Upper lobe of left lung (tissue), 6 donors: Measurements from ENCODE around the gene KRTAP10-9. TPM values are rescaled to one million over a fixed set of nuclear protein-coding genes. Genes with fewer than 3 reads are reported as not detected.
A peak's percentile ranks its signal among the peaks of the same experiment; 100 is the strongest.
"Not testable (repeated sequence)": the region's sequence is repeated elsewhere in the genome, so short reads cannot be mapped to it uniquely, and the experiment has no call there.

ENCODE experiments used
- ATAC-seq, 2 donors: fragments of 200-7000 bp; cut with Tn5 transposase; one replicate each; pipeline ENCODE4 v1.9.1; 2022; ENCODE audit warnings: mild to moderate bottlenecking in 2 of 2, moderate library complexity in 2 of 2; ENCODE audit not compliant: low FRiP score in 2 of 2
- DNase-seq, 2 donors: peaks; one replicate each; pipeline ENCODE4 v3.0.0-alpha.2; 2019 to 2020
- H3K27ac ChIP-seq, 4 donors: fragments of 200-600 bp; sonication (generic); one replicate each; pipeline ENCODE4 v1.5.1; 2016 to 2019
- H3K27me3 ChIP-seq, 4 donors: fragments of 200-600 bp; sonication (generic); one replicate each; pipeline ENCODE4 v1.5.1; 2017 to 2019
- H3K36me3 ChIP-seq, 4 donors: fragments of 200-600 bp; sonication (generic); one replicate each; pipeline ENCODE4 v1.5.1; 2016 to 2019
- H3K4me1 ChIP-seq, 4 donors: fragments of 200-600 bp; sonication (generic); one replicate each; pipeline ENCODE4 v1.5.1; 2018 to 2019
- H3K4me3 ChIP-seq, 4 donors: fragments of 200-600 bp; sonication (generic); one replicate each; pipeline ENCODE4 v1.5.1; 2017 to 2019; ENCODE audit warnings: mild to moderate bottlenecking in 2 of 4, moderate library complexity in 1 of 4
- H3K9me3 ChIP-seq, 4 donors: fragments of 200-600 bp; sonication (generic); one replicate each; pipeline ENCODE4 v1.5.1; 2018 to 2019
- CTCF ChIP-seq, 6 experiments: fragments of 450-650 bp in 4 of 6; fragments of 200-600 bp in 2 of 6; sonication (generic) in 2 of 6; IDR thresholded peaks; one replicate each; pipeline ENCODE4 v1.5.1; 2016 to 2019; ENCODE audit warnings: antibody characterized with exemption in 6 of 6
- EP300 ChIP-seq, 4 donors: sonication (generic); formaldehyde crosslinking; IDR thresholded peaks; one replicate each; pipeline ENCODE4 v1.5.1; 2017; ENCODE audit warnings: antibody characterized with exemption in 4 of 4, control low read depth in 2 of 4
- POLR2A ChIP-seq, 4 donors: fragments of 450-650 bp; IDR thresholded peaks; one replicate each; pipeline ENCODE4 v1.5.1; 2016 to 2017; ENCODE audit warnings: antibody characterized with exemption in 4 of 4, mild to moderate bottlenecking in 2 of 4
- POLR2AphosphoS5 ChIP-seq, 2 donors: sonication (generic); formaldehyde crosslinking; IDR thresholded peaks; one replicate each; pipeline ENCODE4 v1.5.1; 2017; ENCODE audit warnings: antibody characterized with exemption in 2 of 2
- WGBS, 2 donors: methylation state at CpG; one replicate each; pipeline ENCODE4 v1.1.5; 2017 to 2018; 5-methylcytosine and 5-hydroxymethylcytosine counted together
- total RNA-seq, 6 donors: library from RNA; depleted of rRNA in 4 of 6; stranded (reverse); fragments of >200 nt in 4 of 6; gene quantifications; one replicate each; pipeline versions ENCODE4 v1.1.0 to v1.2.1, GENCODE V29; 2016 to 2021
- donor health status: DM: no; HTN: no; CAD: no; lungs with moderate emphysema.
- donor health status: DM: no; HTN: yes; CAD: no; lungs with severe emphysema.

The KRTAP10-9 gene
- total RNA-seq, 6 donors from 2014 or later = not detected

- TF ChIP-seq CTCF (IDR thresholded peaks at IDR 0.05) (no peak), EP300 (IDR thresholded peaks at IDR 0.05) (no peak), POLR2A (IDR thresholded peaks at IDR 0.05) (no peak), POLR2AphosphoS5 (IDR thresholded peaks at IDR 0.05) (no peak)
- Histone ChIP-seq H3K4me1 (no peaks in the 10 kb centered on the region), H3K9me3 (no peaks in the 10 kb centered on the region), H3K4me3 (no peak overlapping the region), H3K27me3 (no peaks in the 10 kb centered on the region), H3K27ac (no peak overlapping the region), H3K36me3 (no peaks in the 10 kb centered on the region)
- 76 to 88% methylated on average over 5 to 8 of the region's 9 CpGs for WGBS, 2 donors
- peak in 1 of 2 donors; percentile 13 for ATAC-seq
- DNase-seq = no peak
Measured at GRCh38 chr21:44596068-44596725, 30.7 kb upstream of the KRTAP10-9 start.

- no peak for ATAC-seq
Measured at GRCh38 chr21:44598061-44598460, 28.8 kb upstream of the KRTAP10-9 start.

GRCh38 chr21:44599264-44600029 lies 27.4 kb upstream of the KRTAP10-9 start:
- DNase-seq = no peak
- TF ChIP-seq POLR2AphosphoS5 (IDR thresholded peaks at IDR 0.05) (no peak), EP300 (IDR thresholded peaks at IDR 0.05) (no peak), POLR2A (IDR thresholded peaks at IDR 0.05) (no peak), CTCF (IDR thresholded peaks at IDR 0.05) (no peak)
- 91 to 98% methylated on average over 6 to 8 of the region's 8 CpGs for WGBS, 2 donors
- ATAC-seq = no peak
- Histone ChIP-seq H3K27me3 (no peaks in the 10 kb centered on the region), H3K36me3 (no peaks in the 10 kb centered on the region), H3K9me3 (no peaks in the 10 kb centered on the region), H3K4me3 (no peak overlapping the region), H3K27ac (no peak overlapping the region), H3K4me1 (no peaks in the 10 kb centered on the region)

More at GRCh38 chr21:44598061-44598460, 28.8 kb upstream of the KRTAP10-9 start:
- Histone ChIP-seq H3K9me3 (no peaks in the 10 kb centered on the region), H3K4me1 (no peaks in the 10 kb centered on the region), H3K27ac (no peak overlapping the region), H3K36me3 (no peaks in the 10 kb centered on the region), H3K27me3 (no peaks in the 10 kb centered on the region), H3K4me3 (no peak overlapping the region)
- no peak for DNase-seq
- TF ChIP-seq POLR2A (IDR thresholded peaks at IDR 0.05) (no peak), POLR2AphosphoS5 (IDR thresholded peaks at IDR 0.05) (no peak), CTCF (IDR thresholded peaks at IDR 0.05) (no peak), EP300 (IDR thresholded peaks at IDR 0.05) (no peak)
- WGBS, 2 donors = 79 to 81% methylated on average over 11 of the region's 11 CpGs

GRCh38 chr21:44600118-44600978 lies 26.5 kb upstream of the KRTAP10-9 start, which contains the start of gene KRTAP10-7:
Gene KRTAP10-7 (plus strand): TSS chr21:44600597. CDS start chr21:44600622, 25 bp downstream.
- not testable (repeated sequence) for H3K36me3 ChIP-seq, H3K27ac ChIP-seq, ATAC-seq, H3K27me3 ChIP-seq, H3K4me3 ChIP-seq, H3K4me1 ChIP-seq, H3K9me3 ChIP-seq
- 73 to 75% methylated on average over 14 to 23 of the region's 23 CpGs for WGBS, 2 donors
- peak in 1 of 2 donors; percentile 72 for DNase-seq

- H3K4me3 ChIP-seq, H3K4me1 ChIP-seq, H3K27me3 ChIP-seq, H3K9me3 ChIP-seq, H3K36me3 ChIP-seq, ATAC-seq, H3K27ac ChIP-seq: not testable (repeated sequence)
- DNase-seq = peak in 1 of 2 donors; percentile 59
- 87% methylated on average over 7 of the region's 10 CpGs; no CpG with 5 or more reads in 1 of the 2 donors for WGBS, 2 donors
Measured at GRCh38 chr21:44601091-44601490, 25.8 kb upstream of the KRTAP10-9 start.
